ENCODE results near the gene EPYC. TPM values are rescaled to one million over a fixed set of nuclear protein-coding genes. Genes with fewer than 3 reads are reported as not detected.

EPYC gene
- total and polyA plus RNA-seq, 10 of the 15 experiments (the other 5 are each of a cell fraction or from before 2014, with no cell fraction given): not detected

- ChIA-PET CTCF (interaction anchor here (0.7 to 6.1 kb wide), 16 partner anchors 9 to 388 kb away, joined by 3 to 88 read pairs (median 4); partner anchors contain the start of gene LUM), POLR2A (no interaction called here), RAD21 (ENCODE audit: unreplicated experiment) (interaction anchor here (0.7 to 2.4 kb wide), 6 partner anchors 10 to 1685 kb away, joined by 3 to 11 read pairs (median 4); partner anchors contain the start of gene LUM), SMC1A (ENCODE audit: uncharacterized antibody, unreplicated experiment) (interaction anchor here (0.6 to 2.7 kb wide), 11 partner anchors 14 to 1688 kb away, joined by 3 to 21 read pairs (median 3); partner anchors contain the start of gene LUM)
- no peaks in the 10 kb centered on the region for H3K4me1 ChIP-seq (ENCODE audit: control insufficient read depth, insufficient read depth, low read length)
- FAIRE-seq (peak; percentile 57), DNase-seq (ENCODE audit: low read depth, low spot score) (peak; percentile 11), ATAC-seq (peak; percentile 87)
- no TSS peak for BruUV-seq (replicated peaks)
- H4K20me1 ChIP-seq (ENCODE audit: control insufficient read depth, insufficient read depth): no peaks in the 10 kb centered on the region
- H3K4me3 ChIP-seq: no peak overlapping the region
- no peak overlapping the region for H2AFZ ChIP-seq (ENCODE audit: control insufficient read depth, low read depth, low read length)
- 55% methylated on average over 1 of the region's 1 CpG for WGBS (ENCODE audit: insufficient coverage, insufficient replicate concordance, low lambda C conversion rate, missing lambda C conversion rate)
- H3K9me3 ChIP-seq (replicated peaks; ENCODE audit: control insufficient read depth, insufficient read depth, low read length): no peaks in the 10 kb centered on the region
- H3K79me2 ChIP-seq (ENCODE audit: control insufficient read depth, insufficient read depth, low read length): no peaks in the 10 kb centered on the region
- in situ Hi-C loops (cut with MboI) (no loop called here), intact Hi-C loops (cut with micrococcal nuclease; ENCODE audit: unreplicated experiment) (loop anchor here (1.0 to 2.0 kb wide), 3 partner anchors 131 to 377 kb away; no protein-coding TSS in a partner anchor)
- H3K36me3 ChIP-seq (ENCODE audit: control insufficient read depth in 2 of 2, insufficient read depth in 2 of 2, low read length in 1 of 2): no peaks in the 10 kb centered on the region
- no peaks in the 10 kb centered on the region; a peak in 1 of 4 replicates for H3K27me3 ChIP-seq (replicated peaks in 1 of 2; ENCODE audit: control insufficient read depth in 2 of 2, insufficient read depth in 2 of 2, low read length in 1 of 2)
- no peak overlapping the region for H3K9ac ChIP-seq (ENCODE audit: control insufficient read depth, insufficient read depth, low read length)
- H3K4me2 ChIP-seq (ENCODE audit: control insufficient read depth, insufficient read depth): no peak overlapping the region
- no peak overlapping the region for H3K27ac ChIP-seq (ENCODE audit: control insufficient read depth, insufficient read depth)
- no peak for TF ChIP-seq KAT2A (conservative IDR thresholded peaks at IDR 0.05; ENCODE audit: control insufficient read depth, low read depth, low read length)
- no peak for TF ChIP-seq ZBTB33 (IDR thresholded peaks at IDR 0.05)
- TF ChIP-seq TCF7 (IDR thresholded peaks at IDR 0.05; ENCODE audit: borderline replicate concordance): no peak
- peak; percentile 92 for TF ChIP-seq SMC3 (IDR thresholded peaks at IDR 0.05; ENCODE audit: borderline replicate concordance, low read length)
- TF ChIP-seq YY1 (IDR thresholded peaks at IDR 0.05; ENCODE audit: low read depth, low read length): no peak
- TF ChIP-seq RAD21 (IDR thresholded peaks at IDR 0.05; ENCODE audit: insufficient read depth, low read depth, low read length): peak; percentile 94
- no peak for TF ChIP-seq NR2F1 (conservative IDR thresholded peaks at IDR 0.05)
- TF ChIP-seq, protein P1, sequence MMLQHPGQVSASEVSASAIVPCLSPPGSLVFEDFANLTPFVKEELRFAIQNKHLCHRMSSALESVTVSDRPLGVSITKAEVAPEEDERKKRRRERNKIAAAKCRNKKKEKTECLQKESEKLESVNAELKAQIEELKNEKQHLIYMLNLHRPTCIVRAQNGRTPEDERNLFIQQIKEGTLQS (IDR thresholded peaks at IDR 0.05; ENCODE audit: borderline replicate concordance, extremely low read depth, low read depth, low read length): no peak
- TF ChIP-seq FOS (IDR thresholded peaks at IDR 0.05; ENCODE audit: borderline replicate concordance, extremely low read depth, insufficient read length): no peak
- TF ChIP-seq NFYB (IDR thresholded peaks at IDR 0.05; ENCODE audit: insufficient read depth, low read depth, low read length): no peak
- no peak for TF ChIP-seq SIN3A (IDR thresholded peaks at IDR 0.05; ENCODE audit: low read depth, low read length)
- TF ChIP-seq, protein P2, sequence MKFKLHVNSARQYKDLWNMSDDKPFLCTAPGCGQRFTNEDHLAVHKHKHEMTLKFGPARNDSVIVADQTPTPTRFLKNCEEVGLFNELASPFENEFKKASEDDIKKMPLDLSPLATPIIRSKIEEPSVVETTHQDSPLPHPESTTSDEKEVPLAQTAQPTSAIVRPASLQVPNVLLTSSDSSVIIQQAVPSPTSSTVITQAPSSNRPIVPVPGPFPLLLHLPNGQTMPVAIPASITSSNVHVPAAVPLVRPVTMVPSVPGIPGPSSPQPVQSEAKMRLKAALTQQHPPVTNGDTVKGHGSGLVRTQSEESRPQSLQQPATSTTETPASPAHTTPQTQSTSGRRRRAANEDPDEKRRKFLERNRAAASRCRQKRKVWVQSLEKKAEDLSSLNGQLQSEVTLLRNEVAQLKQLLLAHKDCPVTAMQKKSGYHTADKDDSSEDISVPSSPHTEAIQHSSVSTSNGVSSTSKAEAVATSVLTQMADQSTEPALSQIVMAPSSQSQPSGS (IDR thresholded peaks at IDR 0.05; ENCODE audit: low read length): no peak
- TF ChIP-seq RB1 (IDR thresholded peaks at IDR 0.05; ENCODE audit: borderline replicate concordance): no peak
- no peak for TF ChIP-seq JUND (IDR thresholded peaks at IDR 0.05; ENCODE audit: low read depth, low read length)
- no peak for TF ChIP-seq MEF2B (IDR thresholded peaks at IDR 0.05; ENCODE audit: partially characterized antibody, poor library complexity, severe bottlenecking)
- no peak for TF ChIP-seq LARP7 (IDR thresholded peaks at IDR 0.05)
- TF ChIP-seq, protein P3, sequence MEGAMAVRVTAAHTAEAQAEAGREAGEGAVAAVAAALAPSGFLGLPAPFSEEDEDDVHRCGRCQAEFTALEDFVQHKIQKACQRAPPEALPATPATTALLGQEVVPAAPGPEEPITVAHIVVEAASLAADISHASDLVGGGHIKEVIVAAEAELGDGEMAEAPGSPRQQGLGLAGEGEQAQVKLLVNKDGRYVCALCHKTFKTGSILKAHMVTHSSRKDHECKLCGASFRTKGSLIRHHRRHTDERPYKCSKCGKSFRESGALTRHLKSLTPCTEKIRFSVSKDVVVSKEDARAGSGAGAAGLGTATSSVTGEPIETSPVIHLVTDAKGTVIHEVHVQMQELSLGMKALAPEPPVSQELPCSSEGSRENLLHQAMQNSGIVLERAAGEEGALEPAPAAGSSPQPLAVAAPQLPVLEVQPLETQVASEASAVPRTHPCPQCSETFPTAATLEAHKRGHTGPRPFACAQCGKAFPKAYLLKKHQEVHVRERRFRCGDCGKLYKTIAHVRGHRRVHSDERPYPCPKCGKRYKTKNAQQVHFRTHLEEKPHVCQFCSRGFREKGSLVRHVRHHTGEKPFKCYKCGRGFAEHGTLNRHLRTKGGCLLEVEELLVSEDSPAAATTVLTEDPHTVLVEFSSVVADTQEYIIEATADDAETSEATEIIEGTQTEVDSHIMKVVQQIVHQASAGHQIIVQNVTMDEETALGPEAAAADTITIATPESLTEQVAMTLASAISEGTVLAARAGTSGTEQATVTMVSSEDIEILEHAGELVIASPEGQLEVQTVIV (IDR thresholded peaks at IDR 0.05; ENCODE audit: borderline replicate concordance, partially characterized antibody): no peak
- no peak for TF ChIP-seq BMI1 (IDR thresholded peaks at IDR 0.05; ENCODE audit: borderline replicate concordance)
These were observed 26.5 kb downstream of the EPYC start for GRCh38 chr12:90978117-90978770.
